Neural progenitor cell (in vitro differentiated cells): ENCODE measurements around the gene COX19. TPM values are rescaled to one million over a fixed set of nuclear protein-coding genes. Genes with fewer than 3 reads are reported as not detected.

Source experiments
- DNase-seq: peaks from one replicate; pipeline ENCODE4 v3.0.0-alpha.2; 2016; ENCODE audit warnings: low spot score
- H2AFZ ChIP-seq: fragments of 200-600 bp; sonication (generic); replicated peaks from 2 replicates; pipeline ENCODE4 v1.6.1; 2016; ENCODE audit warnings: antibody characterized with exemption
- H3F3A ChIP-seq: fragments of 200-600 bp; sonication (generic); 2 replicates; pipeline ENCODE4 v1.6.1; 2016; ENCODE audit warnings: antibody characterized with exemption, low read depth
- H3K27ac ChIP-seq: fragments of 200-600 bp; sonication (generic); 2 replicates; pipeline ENCODE4 v1.5.1; 2016; ENCODE audit warnings: mild to moderate bottlenecking
- H3K27me3 ChIP-seq: fragments of 200-600 bp; sonication (generic); 2 replicates; pipeline ENCODE4 v1.6.1; 2016; ENCODE audit warnings: mild to moderate bottlenecking, moderate library complexity
- H3K36me3 ChIP-seq: fragments of 200-600 bp; sonication (generic); 2 replicates; pipeline ENCODE4 v1.5.1; 2016
- H3K4me1 ChIP-seq: fragments of 200-600 bp; sonication (generic); 2 replicates; pipeline ENCODE4 v1.6.1; 2016; ENCODE audit warnings: mixed run types
- H3K4me2 ChIP-seq: fragments of 200-600 bp; sonication (generic); 2 replicates; pipeline ENCODE4 v1.6.1; 2016
- H3K4me3 ChIP-seq: fragments of 200-600 bp; sonication (generic); 2 replicates; pipeline ENCODE4 v1.5.1; 2016
- H3K79me2 ChIP-seq: fragments of 200-600 bp; sonication (generic); 2 replicates; pipeline ENCODE4 v1.6.1; 2016; ENCODE audit warnings: low read depth
- H3K9ac ChIP-seq: fragments of 200-600 bp; sonication (generic); 2 replicates; pipeline ENCODE4 v1.6.1; 2016
- H3K9me3 ChIP-seq: fragments of 200-600 bp; sonication (generic); 2 replicates; pipeline ENCODE4 v1.5.1; 2016; ENCODE audit warnings: low read depth
- H4K20me1 ChIP-seq: fragments of 200-600 bp; sonication (generic); 2 replicates; pipeline ENCODE4 v1.6.1; 2016; ENCODE audit warnings: low read depth
- H3K27ac Mint-ChIP-seq: 3 replicates; pipeline ENCODE4 v1.8.0; 2021; ENCODE audit warnings: mixed read lengths
- H3K27me3 Mint-ChIP-seq: 2 replicates; pipeline ENCODE4 v1.8.0; 2022; ENCODE audit warnings: low read depth, mild to moderate bottlenecking, inconsistent platforms, moderate library complexity, mixed read lengths; ENCODE audit not compliant: insufficient read depth
- H3K36me3 Mint-ChIP-seq: 3 replicates; pipeline ENCODE4 v1.8.0; 2021; ENCODE audit warnings: mixed read lengths
- H3K4me1 Mint-ChIP-seq: 3 replicates; pipeline ENCODE4 v1.8.0; 2021; ENCODE audit warnings: mixed read lengths
- H3K4me3 Mint-ChIP-seq: 3 replicates; pipeline ENCODE4 v1.8.0; 2021; ENCODE audit warnings: mild to moderate bottlenecking, moderate library complexity, mixed read lengths
- H3K9me3 Mint-ChIP-seq: 3 replicates; pipeline ENCODE4 v1.8.0; 2020; ENCODE audit warnings: mixed read lengths
- CTCF ChIP-seq: fragments of 200-600 bp; sonication (generic); IDR thresholded peaks from 2 replicates; pipeline ENCODE4 v1.5.1; 2017; ENCODE audit warnings: antibody characterized with exemption, mild to moderate bottlenecking
- EZH2 ChIP-seq: fragments of 200-600 bp; sonication (generic); IDR thresholded peaks from 2 replicates; pipeline ENCODE4 v1.6.1; 2017; ENCODE audit warnings: antibody characterized with exemption, mild to moderate bottlenecking, moderate library complexity
- EZH2phosphoT487 ChIP-seq: fragments of 200-600 bp; sonication (generic); IDR thresholded peaks from 2 replicates; pipeline ENCODE4 v1.6.1; 2017; ENCODE audit warnings: antibody characterized with exemption
- total RNA-seq: library from RNA; depleted of rRNA; stranded (reverse); fragments of >200 nt; gene quantifications from 2 replicates; pipeline ENCODE4 v1.2.3, GENCODE V29; 2015; ENCODE audit warnings: low replicate concordance

COX19 gene
- total RNA-seq, 1 donor from 2014 or later = 15.1 TPM

- Histone ChIP-seq H3K27me3 (no peaks in the 10 kb centered on the region), H2AFZ (no peak overlapping the region), H4K20me1 (no peaks in the 10 kb centered on the region), H3K27ac (no peak overlapping the region), H3K4me1 (no peaks in the 10 kb centered on the region), H3K9me3 (no peaks in the 10 kb centered on the region), H3K4me2 (no peak overlapping the region), H3K36me3 (no peaks in the 10 kb centered on the region), H3K4me3 (no peak overlapping the region), H3F3A (no peaks in the 10 kb centered on the region), H3K79me2 (no peaks in the 10 kb centered on the region), H3K9ac (no peak overlapping the region)
- peaks cover 6% of the 10 kb centered on the region for H3K27me3 Mint-ChIP-seq
- no peak overlapping the region for H3K27ac Mint-ChIP-seq
- no peak overlapping the region for H3K4me3 Mint-ChIP-seq
- no peaks in the 10 kb centered on the region for H3K9me3 Mint-ChIP-seq
- no peaks in the 10 kb centered on the region for H3K36me3 Mint-ChIP-seq
- no peak for TF ChIP-seq EZH2phosphoT487
- TF ChIP-seq CTCF = no peak
- TF ChIP-seq EZH2 = no peak
- no peak for DNase-seq
- H3K4me1 Mint-ChIP-seq = peaks cover 4% of the 10 kb centered on the region
These were observed 43.3 kb downstream of the COX19 start for GRCh38 chr7:931871-932650.

GRCh38 chr7:930975-931758 is 44.2 kb downstream of the COX19 start:
- Histone ChIP-seq H3K27ac (no peak overlapping the region), H3K4me1 (no peaks in the 10 kb centered on the region), H3K79me2 (no peaks in the 10 kb centered on the region), H2AFZ (no peak overlapping the region), H3K27me3 (no peaks in the 10 kb centered on the region), H3K36me3 (no peaks in the 10 kb centered on the region), H3K9me3 (no peaks in the 10 kb centered on the region), H3K4me3 (no peak overlapping the region), H4K20me1 (no peaks in the 10 kb centered on the region), H3K9ac (no peak overlapping the region), H3K4me2 (no peak overlapping the region), H3F3A (no peaks in the 10 kb centered on the region)
- Mint-ChIP-seq H3K36me3 (no peaks in the 10 kb centered on the region), H3K27ac (no peak overlapping the region), H3K4me3 (no peak overlapping the region), H3K4me1 (peaks cover under 1% of the 10 kb centered on the region), H3K9me3 (no peaks in the 10 kb centered on the region), H3K27me3 (peaks cover 6% of the 10 kb centered on the region)
- TF ChIP-seq EZH2 (no peak), CTCF (no peak), EZH2phosphoT487 (no peak)
- no peak for DNase-seq

- Mint-ChIP-seq H3K4me3 (no peak overlapping the region), H3K4me1 (no peaks in the 10 kb centered on the region), H3K9me3 (no peaks in the 10 kb centered on the region), H3K27ac (no peak overlapping the region), H3K36me3 (no peaks in the 10 kb centered on the region), H3K27me3 (peaks cover 6% of the 10 kb centered on the region)
- Histone ChIP-seq H3F3A (no peaks in the 10 kb centered on the region), H3K4me3 (no peak overlapping the region), H3K27ac (no peak overlapping the region), H3K79me2 (no peaks in the 10 kb centered on the region), H3K36me3 (no peaks in the 10 kb centered on the region), H3K4me2 (no peak overlapping the region), H3K9ac (no peak overlapping the region), H3K4me1 (no peaks in the 10 kb centered on the region), H3K27me3 (no peaks in the 10 kb centered on the region), H3K9me3 (no peaks in the 10 kb centered on the region), H2AFZ (no peak overlapping the region), H4K20me1 (no peaks in the 10 kb centered on the region)
- TF ChIP-seq EZH2phosphoT487 (no peak), CTCF (no peak), EZH2 (no peak)
- no peak for DNase-seq
These were observed 46.0 kb downstream of the COX19 start for GRCh38 chr7:929311-929711.
